Naive B cell (primary cell): ENCODE measurements around the gene UBE2C. TPM values are rescaled to one million over a fixed set of nuclear protein-coding genes. Genes with fewer than 3 reads are reported as not detected.

Experiments used
- ATAC-seq, 2 donors: fragments of 150-1000 bp; cut with Tn5 transposase; 2 replicates each; pipeline ENCODE4 v1.10.0; 2021; ENCODE audit warnings: low read depth in 2 of 2, mild to moderate bottlenecking in 2 of 2, moderate library complexity in 2 of 2
- DNase-seq: peaks from one replicate; pipeline ENCODE4 v3.0.0; 2022
- H3K27ac Mint-ChIP-seq, 6 donors: one replicate each; pipeline ENCODE4 v1.8.0; 2020 to 2022; ENCODE audit warnings: mild to moderate bottlenecking in 6 of 6, mixed read lengths in 6 of 6, moderate library complexity in 5 of 6, inconsistent platforms in 2 of 6
- H3K27me3 Mint-ChIP-seq, 3 donors: one replicate each; pipeline ENCODE4 v1.8.0; 2021 to 2022; ENCODE audit warnings: mixed read lengths in 3 of 3, mild to moderate bottlenecking in 1 of 3
- H3K36me3 Mint-ChIP-seq, 2 donors: one replicate each; pipeline ENCODE4 v1.8.0; 2020 to 2022; ENCODE audit warnings: mixed read lengths in 2 of 2, inconsistent platforms in 1 of 2, mild to moderate bottlenecking in 1 of 2
- H3K4me1 Mint-ChIP-seq, 3 donors: one replicate each; pipeline ENCODE4 v1.8.0; 2020 to 2022; ENCODE audit warnings: mixed read lengths in 3 of 3, inconsistent platforms in 1 of 3, mild to moderate bottlenecking in 1 of 3, moderate library complexity in 1 of 3
- H3K4me3 Mint-ChIP-seq, 8 donors: one replicate each; pipeline ENCODE4 v1.8.0; 2020 to 2022; ENCODE audit warnings: mild to moderate bottlenecking in 8 of 8, mixed read lengths in 8 of 8, moderate library complexity in 8 of 8, inconsistent platforms in 2 of 8
- H3K9me3 Mint-ChIP-seq, 7 donors: one replicate each; pipeline ENCODE4 v1.8.0; 2020 to 2022; ENCODE audit warnings: mixed read lengths in 7 of 7, mild to moderate bottlenecking in 5 of 7, inconsistent platforms in 2 of 7, moderate library complexity in 1 of 7
- polyA plus RNA-seq, 6 donors: library from polyadenylated mRNA; unstranded; fragments of 300-500 nt; fragmentation: Illumina TruSeq; gene quantifications; one replicate each; pipeline ENCODE4 v1.2.3, GENCODE V29; 2021; ENCODE audit warnings: low read depth in 6 of 6

Gene UBE2C
- polyA plus RNA-seq, 6 donors from 2014 or later, result 0.53 TPM; not detected in 5

DNA sequence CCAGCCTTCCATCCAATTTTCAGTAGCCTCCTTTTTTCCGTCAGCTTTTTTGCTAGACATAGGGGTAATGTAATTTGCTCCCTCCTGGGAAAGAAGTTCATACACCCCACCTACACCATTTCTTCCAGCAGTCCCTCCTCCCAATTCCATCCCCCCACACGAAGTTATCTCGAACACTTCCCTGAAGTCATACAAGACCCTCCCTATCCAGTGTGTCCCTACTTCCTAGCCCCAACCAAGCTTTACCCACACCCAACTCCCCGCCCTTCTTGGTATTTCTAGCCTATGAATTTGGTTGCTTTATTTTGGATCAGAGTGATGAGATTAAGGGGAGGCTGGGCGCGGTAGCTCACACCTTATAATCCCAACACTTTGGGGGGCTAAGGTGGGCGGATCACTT lies 1.0 kb downstream of the UBE2C start:
- H3K4me3 Mint-ChIP-seq, result peak overlapping the region; percentile 83 to 93 (median 86)

DNA sequence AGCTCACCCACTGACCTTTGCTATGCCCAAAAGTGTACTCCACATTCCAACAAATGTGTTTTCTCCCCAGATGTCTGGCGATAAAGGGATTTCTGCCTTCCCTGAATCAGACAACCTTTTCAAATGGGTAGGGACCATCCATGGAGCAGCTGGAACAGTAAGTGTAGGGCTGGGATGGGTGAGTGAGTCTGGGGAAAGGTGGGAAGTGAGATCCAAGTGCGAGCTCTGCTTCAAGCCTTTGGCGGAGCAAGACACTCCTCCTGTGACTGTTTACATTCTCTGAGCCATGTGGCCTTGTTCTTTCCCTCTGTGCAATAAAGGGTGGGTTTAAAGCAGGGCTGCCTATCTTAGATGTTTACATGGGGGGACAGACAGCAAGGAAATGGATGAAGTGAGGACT lies 1.9 kb downstream of the UBE2C start:
- Mint-ChIP-seq H3K36me3 (peaks cover 2 to 10% of the 10 kb centered on the region in 2 donors), H3K9me3 (no peaks in the 10 kb centered on the region), H3K27ac (no peak overlapping the region), H3K27me3 (peaks cover 0 to 4% (median 2%) of the 10 kb centered on the region in 3 donors), H3K4me1 (peaks cover 13 to 22% (median 18%) of the 10 kb centered on the region in 3 donors), H3K4me3 (no peak overlapping the region)
- ATAC-seq (no peak), DNase-seq (no peak)

More for the DNA sequence above, 1.0 kb downstream of the UBE2C start:
- Mint-ChIP-seq H3K36me3 (peaks cover 6 to 15% of the 10 kb centered on the region in 2 donors), H3K9me3 (no peaks in the 10 kb centered on the region), H3K27me3 (peaks cover 0 to 3% (median 0%) of the 10 kb centered on the region in 3 donors), H3K27ac (peak overlapping the region in 2 of 6 donors; percentile 66 to 80), H3K4me1 (peaks cover 13 to 22% (median 18%) of the 10 kb centered on the region in 3 donors)
- DNase-seq (no peak), ATAC-seq (no peak)

DNA sequence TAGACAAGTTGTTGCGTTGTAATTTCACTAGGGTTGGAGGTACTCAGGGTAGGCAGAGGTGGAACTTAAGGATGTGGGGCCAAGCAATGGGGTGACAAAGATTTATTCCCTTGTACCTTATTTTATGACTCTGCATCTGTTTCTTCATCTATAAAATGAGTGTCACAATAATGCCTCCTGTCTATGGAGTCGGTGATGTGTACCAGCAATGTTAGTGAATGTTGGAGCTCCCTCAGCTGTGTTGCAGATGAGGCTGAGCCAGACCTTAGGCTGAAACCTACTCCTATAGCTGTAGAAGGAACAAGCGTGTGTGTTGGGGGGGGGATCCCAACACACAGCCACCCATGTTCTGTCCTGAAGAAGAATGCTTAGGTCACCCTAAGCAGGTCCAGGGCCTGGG lies 4.5 kb downstream of the UBE2C start:
- no peaks in the 10 kb centered on the region for H3K36me3 Mint-ChIP-seq
- ATAC-seq (no peak), DNase-seq (no peak)
- H3K9me3 Mint-ChIP-seq, result no peaks in the 10 kb centered on the region
- no peak overlapping the region for H3K4me3 Mint-ChIP-seq
- peaks cover 11 to 15% (median 14%) of the 10 kb centered on the region in 3 donors for H3K27me3 Mint-ChIP-seq
- no peak overlapping the region for H3K27ac Mint-ChIP-seq
- peaks cover 11 to 17% (median 12%) of the 10 kb centered on the region in 3 donors for H3K4me1 Mint-ChIP-seq

DNA sequence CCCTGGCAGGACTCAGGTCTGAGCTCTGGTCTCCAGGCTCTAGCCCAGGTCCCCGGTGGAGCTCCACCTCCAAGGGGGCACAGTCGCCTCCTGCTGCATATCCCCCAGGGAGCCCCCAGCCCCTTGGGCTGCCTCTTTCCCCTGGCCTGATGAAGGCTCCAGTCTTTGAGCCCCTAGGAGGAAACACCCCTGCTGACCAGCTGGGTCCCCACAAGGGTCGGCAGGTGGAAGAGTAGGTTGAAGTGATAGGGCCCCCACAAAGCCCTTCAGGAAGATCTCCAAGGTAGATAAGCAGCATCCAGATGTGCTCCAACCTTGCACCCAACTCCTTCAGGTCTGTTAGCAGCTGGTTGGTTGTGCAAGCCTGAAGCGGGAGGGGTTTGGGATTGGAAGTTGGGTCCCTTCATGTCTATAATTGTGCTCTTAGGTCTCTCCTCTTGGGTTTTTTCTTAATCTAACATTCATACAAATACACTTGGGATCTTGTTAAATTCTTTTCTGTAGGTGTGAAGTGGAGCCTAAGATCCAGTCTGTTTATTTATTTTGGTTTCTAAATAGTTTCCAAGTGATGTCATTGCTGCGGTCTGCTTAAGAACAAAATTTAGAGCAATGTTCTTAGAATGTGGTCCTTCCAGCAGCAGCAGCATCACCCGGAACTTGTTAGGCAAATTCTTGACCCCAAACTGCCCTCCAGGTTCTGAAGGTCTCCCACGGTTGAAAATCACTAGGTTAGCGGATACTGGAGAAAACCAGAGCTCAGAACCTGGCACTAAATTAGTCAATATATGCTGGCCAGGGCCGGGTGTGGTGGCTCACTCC lies 5.1 kb downstream of the UBE2C start:
- no peak for DNase-seq
- no peak for ATAC-seq
- no peak overlapping the region for H3K4me3 Mint-ChIP-seq
- no peaks in the 10 kb centered on the region for H3K36me3 Mint-ChIP-seq
- no peak overlapping the region for H3K27ac Mint-ChIP-seq
- H3K4me1 Mint-ChIP-seq, result peaks cover 14 to 17% (median 15%) of the 10 kb centered on the region in 3 donors
- peaks cover 0 to 2% (median 0%) of the 10 kb centered on the region in 7 donors for H3K9me3 Mint-ChIP-seq
- peaks cover 17 to 21% (median 19%) of the 10 kb centered on the region in 3 donors for H3K27me3 Mint-ChIP-seq

DNA sequence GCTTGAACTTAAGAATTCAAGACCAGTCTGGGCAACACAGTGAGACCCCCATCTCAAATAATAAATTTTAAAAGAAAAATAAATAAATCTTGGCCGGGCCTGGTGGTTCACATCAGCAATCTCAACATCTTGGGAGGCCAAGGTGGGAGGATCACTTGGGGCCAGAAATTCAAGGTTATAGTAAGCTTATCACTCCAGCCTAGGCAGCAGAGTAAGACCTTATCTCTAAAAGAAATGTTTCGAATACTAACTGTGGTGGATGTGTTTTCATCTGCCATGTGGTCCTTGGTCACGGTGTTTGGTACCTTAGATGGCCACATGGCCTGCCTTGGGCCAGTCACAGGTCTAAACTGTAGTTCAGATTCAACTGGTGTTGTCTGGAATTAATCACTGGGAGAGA lies 5.8 kb downstream of the UBE2C start:
- Mint-ChIP-seq H3K27ac (no peak overlapping the region), H3K36me3 (no peaks in the 10 kb centered on the region), H3K27me3 (peaks cover 20 to 26% (median 24%) of the 10 kb centered on the region in 3 donors), H3K9me3 (peaks cover 0 to 2% (median 0%) of the 10 kb centered on the region in 7 donors), H3K4me3 (no peak overlapping the region), H3K4me1 (peaks cover 14 to 16% (median 14%) of the 10 kb centered on the region in 3 donors)
- DNase-seq (no peak), ATAC-seq (no peak)

DNA sequence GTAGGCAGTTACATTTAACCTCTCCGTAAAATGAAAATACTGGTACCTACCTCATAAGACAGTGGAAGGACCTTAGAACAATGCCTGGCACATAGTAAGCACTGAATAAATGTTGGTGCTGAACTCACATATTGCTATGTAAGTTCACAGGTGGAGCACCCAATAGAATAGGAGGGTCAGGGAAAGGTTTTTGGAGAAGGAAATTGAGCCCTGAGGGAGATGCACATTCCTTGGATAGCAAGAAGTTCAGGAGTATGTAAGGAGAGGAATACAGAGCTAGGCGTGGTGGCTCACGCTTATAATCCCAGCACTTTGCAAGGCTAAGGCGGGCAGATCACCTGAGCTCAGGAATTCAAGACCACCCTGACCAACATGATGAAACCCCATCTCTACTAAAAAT lies 7.0 kb downstream of the UBE2C start:
- ATAC-seq, result no peak
- H3K4me3 Mint-ChIP-seq, result no peak overlapping the region
- H3K9me3 Mint-ChIP-seq, result peaks cover 0 to 2% (median 0%) of the 10 kb centered on the region in 7 donors
- no peak overlapping the region for H3K27ac Mint-ChIP-seq
- no peaks in the 10 kb centered on the region for H3K36me3 Mint-ChIP-seq
- H3K4me1 Mint-ChIP-seq, result peaks cover 20 to 26% (median 24%) of the 10 kb centered on the region in 3 donors
- H3K27me3 Mint-ChIP-seq, result peaks cover 26 to 35% (median 35%) of the 10 kb centered on the region in 3 donors
- DNase-seq, result no peak

DNA sequence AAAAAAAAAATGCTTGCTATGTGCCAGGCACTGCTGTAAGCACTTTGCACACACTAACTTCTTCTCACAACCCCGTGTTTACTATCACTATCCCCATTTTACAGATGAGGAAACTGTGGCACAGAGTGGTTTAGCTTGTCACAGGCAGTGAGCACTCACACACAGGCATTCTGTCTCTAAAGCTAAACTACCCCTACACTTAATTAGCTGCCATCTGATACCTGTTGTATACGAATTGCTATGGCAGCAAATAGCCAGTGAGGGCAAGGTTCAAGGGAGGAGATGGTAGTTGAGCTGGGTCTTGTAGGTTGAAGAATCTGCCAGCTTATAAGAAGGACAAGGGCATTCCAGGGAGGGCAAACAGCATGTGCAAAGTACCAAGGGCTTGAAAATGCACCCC lies 9.5 kb downstream of the UBE2C start:
- no peaks in the 10 kb centered on the region for H3K36me3 Mint-ChIP-seq
- ATAC-seq (no peak), DNase-seq (no peak)
- no peak overlapping the region for H3K27ac Mint-ChIP-seq
- H3K4me3 Mint-ChIP-seq, result peak overlapping the region in 2 of 8 donors; percentile 39 to 84
- H3K4me1 Mint-ChIP-seq, result peaks cover 24 to 31% (median 26%) of the 10 kb centered on the region in 3 donors
- H3K9me3 Mint-ChIP-seq, result peaks cover 0 to 2% (median 0%) of the 10 kb centered on the region in 7 donors
- peaks cover 26 to 38% (median 35%) of the 10 kb centered on the region in 3 donors for H3K27me3 Mint-ChIP-seq

DNA sequence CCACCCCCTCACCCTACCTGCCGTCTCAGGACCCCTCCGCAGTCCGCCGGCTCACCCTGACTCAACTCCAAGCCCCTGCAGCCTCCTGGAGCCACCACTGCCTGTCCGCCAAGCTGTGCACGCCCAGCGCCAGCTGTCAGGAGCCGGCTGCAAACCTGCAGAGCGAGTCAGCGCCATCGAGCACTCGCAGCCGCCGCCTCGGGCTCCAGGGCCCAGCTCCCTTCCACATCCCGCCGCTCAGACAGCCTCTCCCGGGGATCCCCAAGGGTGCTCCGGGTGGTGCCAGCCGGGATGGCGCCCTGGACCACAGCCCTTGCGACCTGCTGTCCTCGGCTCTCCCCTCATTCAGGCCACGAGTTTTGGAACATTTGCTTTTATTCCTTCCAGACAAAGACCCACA lies 10.4 kb downstream of the UBE2C start:
- H3K27me3 Mint-ChIP-seq, result peaks cover 26 to 38% (median 35%) of the 10 kb centered on the region in 3 donors
- peak; percentile 17 to 21 for ATAC-seq

DNA sequence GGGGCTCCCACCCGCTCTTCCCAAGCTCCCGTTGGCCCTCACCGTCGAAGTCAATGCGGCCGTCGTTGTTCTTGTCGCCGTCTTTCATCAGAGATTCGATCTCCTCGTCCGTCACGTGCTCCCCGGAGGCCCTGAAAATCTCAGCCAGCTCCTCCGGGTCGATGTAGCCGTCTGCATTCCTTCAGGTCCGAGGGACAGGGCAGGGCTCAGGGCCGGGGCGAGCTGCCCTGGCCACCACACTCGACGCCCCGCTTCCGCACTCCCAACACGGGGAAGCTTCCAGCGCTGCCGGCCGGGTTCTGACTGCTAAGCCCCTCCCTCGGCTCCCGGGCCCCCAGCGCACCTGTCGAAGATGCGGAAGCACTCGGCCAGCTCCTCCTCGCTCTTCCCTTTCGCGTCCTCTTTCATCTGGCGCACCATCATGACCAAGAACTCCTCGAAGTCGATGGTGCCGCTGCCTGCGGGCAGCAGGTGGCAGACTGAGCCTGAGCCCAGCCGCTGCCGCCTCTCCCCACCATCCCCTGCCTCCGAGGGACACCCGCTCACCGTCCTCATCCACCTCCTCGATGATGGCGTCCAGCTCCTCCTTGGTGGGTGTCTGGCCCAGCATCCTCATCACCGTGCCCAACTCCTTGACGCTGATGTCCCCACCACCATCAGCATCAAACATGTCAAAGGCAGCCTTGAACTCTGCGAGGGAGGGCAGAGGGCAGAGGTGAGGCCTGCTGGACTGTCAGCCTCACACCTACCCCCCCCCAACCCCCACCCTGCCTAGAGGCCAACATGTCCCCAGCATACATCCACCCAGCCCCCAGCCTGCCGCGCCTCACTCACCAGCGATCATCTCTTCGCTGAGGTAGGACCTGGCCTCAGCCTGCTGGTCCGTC lies 11.7 kb downstream of the UBE2C start:
- peaks cover 24 to 31% (median 26%) of the 10 kb centered on the region in 3 donors for H3K4me1 Mint-ChIP-seq
- peaks cover 0 to 2% (median 0%) of the 10 kb centered on the region in 7 donors for H3K9me3 Mint-ChIP-seq
- ATAC-seq (peak; percentile 79 to 84), DNase-seq (peak; percentile 56)
- no peaks in the 10 kb centered on the region for H3K36me3 Mint-ChIP-seq
- peaks cover 22 to 40% (median 38%) of the 10 kb centered on the region in 3 donors for H3K27me3 Mint-ChIP-seq
- H3K4me3 Mint-ChIP-seq, result peak overlapping the region; percentile 80 to 93 (median 86)
- H3K27ac Mint-ChIP-seq, result peak overlapping the region; percentile 15 to 93 (median 74)

More for the DNA sequence above, 10.4 kb downstream of the UBE2C start:
- peak overlapping the region in 5 of 8 donors; percentile 62 to 84 (median 78) for H3K4me3 Mint-ChIP-seq
- H3K27ac Mint-ChIP-seq, result peak overlapping the region in 1 of 6 donors; percentile 62
- peaks cover 0 to 2% (median 0%) of the 10 kb centered on the region in 7 donors for H3K9me3 Mint-ChIP-seq
- no peaks in the 10 kb centered on the region for H3K36me3 Mint-ChIP-seq
- no peak for DNase-seq
- peaks cover 24 to 31% (median 26%) of the 10 kb centered on the region in 3 donors for H3K4me1 Mint-ChIP-seq

DNA sequence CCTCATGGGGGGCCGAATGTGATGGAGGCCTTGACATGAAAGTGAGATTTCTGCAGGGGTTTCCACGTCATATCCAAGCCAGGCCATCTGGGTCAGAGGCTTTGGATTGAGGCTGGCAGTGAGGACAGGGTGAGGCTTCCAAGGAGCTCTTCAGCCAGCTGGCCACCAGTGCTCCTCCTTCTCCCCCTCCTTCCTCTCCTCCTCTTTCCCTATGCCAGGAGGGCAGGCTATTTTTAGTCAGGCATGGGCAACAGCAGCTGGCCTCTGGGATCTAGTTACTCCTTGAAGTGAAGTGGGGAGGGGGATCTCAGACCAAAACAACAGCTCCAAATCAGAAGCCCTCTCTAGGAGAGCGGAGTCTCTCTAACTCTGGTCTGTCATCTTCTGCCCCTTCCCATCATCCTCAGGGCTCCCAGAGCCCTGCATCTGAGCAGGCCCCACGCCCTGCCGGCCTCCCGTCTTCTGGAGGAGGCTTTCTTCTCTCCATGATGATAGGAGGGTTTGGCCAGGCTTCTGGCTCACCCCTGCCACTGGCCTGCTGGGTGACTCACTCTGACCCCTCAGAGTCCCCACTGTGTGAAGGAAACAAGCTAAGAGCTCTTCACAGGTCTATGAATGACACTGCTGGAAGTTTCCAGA lies 14.1 kb downstream of the UBE2C start:
- H3K9me3 Mint-ChIP-seq, result peaks cover 0 to 2% (median 0%) of the 10 kb centered on the region in 7 donors
- ATAC-seq, result no peak
- H3K27me3 Mint-ChIP-seq, result peaks cover 13 to 29% (median 28%) of the 10 kb centered on the region in 3 donors
- H3K27ac Mint-ChIP-seq, result no peak overlapping the region
- H3K4me3 Mint-ChIP-seq, result no peak overlapping the region
- no peaks in the 10 kb centered on the region for H3K36me3 Mint-ChIP-seq
- H3K4me1 Mint-ChIP-seq, result peaks cover 24 to 31% (median 26%) of the 10 kb centered on the region in 3 donors
- no peak for DNase-seq

DNA sequence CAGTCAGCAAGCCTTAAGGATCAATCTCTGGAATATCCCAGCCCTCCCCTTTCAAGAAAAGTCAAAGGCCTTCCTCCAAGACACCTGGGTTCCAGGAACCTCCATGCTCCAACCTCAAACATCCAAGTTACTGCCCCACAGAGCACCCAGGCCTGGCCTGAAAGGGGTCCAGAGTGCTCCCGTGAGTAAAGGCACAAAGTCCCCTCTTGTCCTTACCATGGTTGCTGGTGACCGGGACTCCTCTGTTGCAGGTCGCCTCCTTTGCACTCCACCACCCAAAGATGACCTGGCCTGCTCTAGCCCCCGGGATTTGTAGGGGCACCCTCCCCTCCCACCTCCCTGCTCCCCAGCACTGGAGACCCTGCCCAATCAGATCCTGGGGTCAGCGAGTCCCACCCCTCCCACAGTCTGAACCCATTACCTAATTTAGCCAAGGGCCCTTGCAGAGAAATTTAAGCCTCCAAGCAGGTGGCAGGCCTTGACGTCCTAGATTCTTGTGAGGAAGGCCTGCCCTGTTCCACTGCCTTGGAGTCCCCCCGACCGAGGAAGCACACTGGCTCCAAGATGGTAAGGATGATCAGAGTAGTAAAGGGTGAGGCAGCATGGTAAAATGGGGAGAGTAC lies 14.7 kb downstream of the UBE2C start, which contains the start of gene TNNC2:
TSS of gene TNNC2 (minus strand) at position 283 of the 623 bp plus-strand sequence. CDS start at position 219, 64 bp downstream.
- no peak for DNase-seq
- Mint-ChIP-seq H3K9me3 (peaks cover 0 to 2% (median 0%) of the 10 kb centered on the region in 7 donors), H3K4me3 (peak within 1 kb of the TSS in 1 of 8 donors; percentile 10), H3K27ac (no peak within 1 kb of the TSS), H3K4me1 (peaks cover 22 to 28% (median 26%) of the 10 kb centered on the region in 3 donors), H3K27me3 (peaks cover 10 to 25% (median 24%) of the 10 kb centered on the region in 3 donors), H3K36me3 (no peaks in the 10 kb centered on the region)
- ATAC-seq, result no peak

DNA sequence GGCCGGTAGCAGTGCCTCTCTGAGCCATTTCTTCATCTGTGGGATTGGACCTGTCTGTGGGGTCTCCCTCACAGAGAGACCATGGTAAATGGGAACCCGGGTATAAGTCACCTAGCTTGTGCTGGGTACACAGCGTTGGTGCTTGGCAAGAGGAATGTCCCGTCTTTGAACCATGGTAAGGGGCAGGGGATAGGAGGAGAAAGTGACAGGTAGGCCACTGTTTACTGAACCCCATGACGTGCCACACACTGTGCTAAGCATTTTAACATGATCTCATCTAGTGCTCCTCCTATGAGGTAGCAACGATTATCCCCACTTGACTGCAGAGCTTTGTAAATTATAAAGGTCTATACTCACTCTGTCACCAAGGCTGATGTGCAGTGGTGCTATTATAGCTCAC lies 15.3 kb downstream of the UBE2C start:
- no peaks in the 10 kb centered on the region for H3K9me3 Mint-ChIP-seq
- peaks cover 6 to 19% (median 19%) of the 10 kb centered on the region in 3 donors for H3K27me3 Mint-ChIP-seq
- no peaks in the 10 kb centered on the region for H3K36me3 Mint-ChIP-seq
- H3K4me3 Mint-ChIP-seq, result peak overlapping the region in 1 of 8 donors; percentile 10
- ATAC-seq (no peak), DNase-seq (no peak)
- H3K27ac Mint-ChIP-seq, result no peak overlapping the region
- H3K4me1 Mint-ChIP-seq, result peaks cover 18 to 24% (median 21%) of the 10 kb centered on the region in 3 donors
